Measurements from ENCODE around the gene GNAO1.

Gene GNAO1

GRCh38 chr16:56336071-56336688, 144.9 kb downstream of the GNAO1 start:
- DNase-seq (ENCODE audit: low read depth): no peak

GRCh38 chr16:56336711-56337110, 145.4 kb downstream of the GNAO1 start:
- no peak for DNase-seq (ENCODE audit: low read depth)

- no peak for DNase-seq (ENCODE audit: low read depth)
Observed at GRCh38 chr16:56337131-56337857, 146.0 kb downstream of the GNAO1 start.

- DNase-seq (ENCODE audit: low read depth): no peak
Observed at GRCh38 chr16:56337858-56338325, 146.6 kb downstream of the GNAO1 start.

- DNase-seq (ENCODE audit: low read depth): no peak
Observed at GRCh38 chr16:56338566-56339318, 147.5 kb downstream of the GNAO1 start.

- DNase-seq (ENCODE audit: low read depth): no peak
Observed at GRCh38 chr16:56339431-56340195, 148.3 kb downstream of the GNAO1 start.

- DNase-seq (ENCODE audit: low read depth): no peak
Observed at GRCh38 chr16:56340416-56340815, 149.1 kb downstream of the GNAO1 start.

GRCh38 chr16:56340864-56341365, 149.6 kb downstream of the GNAO1 start:
- DNase-seq (ENCODE audit: low read depth): no peak

GRCh38 chr16:56341656-56342399, 150.5 kb downstream of the GNAO1 start:
- no peak for DNase-seq (ENCODE audit: low read depth)

- no peak for DNase-seq (ENCODE audit: low read depth)
Observed at GRCh38 chr16:56343661-56344517, 152.6 kb downstream of the GNAO1 start.

- no peak for DNase-seq (ENCODE audit: low read depth)
Observed at GRCh38 chr16:56344518-56345405, 153.5 kb downstream of the GNAO1 start.

GRCh38 chr16:56345406-56346050, 154.2 kb downstream of the GNAO1 start:
- no peak for DNase-seq (ENCODE audit: low read depth)

- DNase-seq (ENCODE audit: low read depth): no peak
Observed at GRCh38 chr16:56346131-56346890, 155.0 kb downstream of the GNAO1 start.

- no peak for DNase-seq (ENCODE audit: low read depth)
Observed at GRCh38 chr16:56347166-56347565, 155.9 kb downstream of the GNAO1 start.

- DNase-seq (ENCODE audit: low read depth): no peak
Observed at GRCh38 chr16:56347670-56348069, 156.4 kb downstream of the GNAO1 start.

GRCh38 chr16:56348168-56349085, 157.1 kb downstream of the GNAO1 start:
- no peak for DNase-seq (ENCODE audit: low read depth)

- no peak for DNase-seq (ENCODE audit: low read depth)
Observed at GRCh38 chr16:56349086-56349415, 157.8 kb downstream of the GNAO1 start.

Measured in GM04504 (cell line).